SK-N-SH (cell line): Measurements from ENCODE around the gene BTBD9. TPM values are rescaled to one million over a fixed set of nuclear protein-coding genes. Genes with fewer than 3 reads are reported as not detected.
A peak's percentile ranks its signal among the peaks of the same experiment; 100 is the strongest.

Experiments used
- CTCF ChIA-PET: fragments of 300-600, 350-600 bp; formaldehyde crosslinking; extraction: SDS; loops from one replicate; lab custom pipeline; 2021; lab: Yijun Ruan, JAX
- POLR2A ChIA-PET: fragments of 350-600 bp; sonication (Branson Sonifier 250); formaldehyde crosslinking; extraction: SDS; loops from one replicate; lab custom pipeline; 2020; ENCODE audit warnings: antibody characterized with exemption, inconsistent platforms; lab: Yijun Ruan, JAX
- DNase-seq: peaks from one replicate; pipeline ENCODE4 v3.0.0; 2012
- H2AFZ ChIP-seq: fragments of 200-600 bp; sonication (generic); 2 replicates; pipeline ENCODE4 v1.8.1; 2016; ENCODE audit warnings: antibody characterized with exemption, mild to moderate bottlenecking, low read depth
- H3F3A ChIP-seq: fragments of 200-600 bp; sonication (generic); replicated peaks from 2 replicates; pipeline ENCODE3; 2016; ENCODE audit warnings: antibody characterized with exemption, mild to moderate bottlenecking; ENCODE audit not compliant: insufficient read depth
- H3K27ac ChIP-seq, 2 experiments: fragments of 200-500 bp in 1 of 2; fragments of 200-600 bp in 1 of 2; sonication (Bioruptor generic) in 1 of 2; sonication (generic), shearing (Covaris generic) in 1 of 2; 2 replicates each; pipeline versions ENCODE4 v1.5.1 to v1.6.1; 2014 to 2016; ENCODE audit warnings: low read depth in 2 of 2, inconsistent platforms in 1 of 2, low read length in 1 of 2, mild to moderate bottlenecking in 1 of 2, mixed read lengths in 1 of 2
- H3K27me3 ChIP-seq: fragments of 200-600 bp; sonication (generic), shearing (Covaris generic); 2 replicates; pipeline ENCODE4 v1.6.1; 2016; ENCODE audit warnings: mixed run types; ENCODE audit not compliant: insufficient read depth
- H3K36me3 ChIP-seq, 2 experiments: fragments of 200-500 bp in 1 of 2; fragments of 200-600 bp in 1 of 2; sonication (Bioruptor generic) in 1 of 2; sonication (generic) in 1 of 2; replicated peaks in 1 of 2; 2 replicates each; pipeline versions ENCODE3 to v1.5.1; 2014 to 2016; ENCODE audit warnings: low read length in 1 of 2, mild to moderate bottlenecking in 1 of 2; ENCODE audit not compliant: insufficient read depth in 2 of 2, control insufficient read depth in 1 of 2
- H3K4me1 ChIP-seq, 2 experiments: fragments of 200-500 bp in 1 of 2; fragments of 200-600 bp in 1 of 2; sonication (Bioruptor generic) in 1 of 2; sonication (generic), shearing (Covaris generic) in 1 of 2; 2 replicates each; pipeline versions ENCODE4 v1.5.1 to v1.6.1; 2014 to 2016; ENCODE audit warnings: low read depth in 1 of 2, low read length in 1 of 2, mixed run types in 1 of 2; ENCODE audit not compliant: insufficient read depth in 2 of 2, control insufficient read depth in 1 of 2
- H3K4me2 ChIP-seq: fragments of 200-600 bp; sonication (generic), shearing (Covaris generic); 2 replicates; pipeline ENCODE4 v1.6.1; 2017; ENCODE audit warnings: mixed run types
- H3K4me3 ChIP-seq, 2 experiments: fragments of 200-500 bp in 1 of 2; fragments of 200-600 bp in 1 of 2; sonication (Bioruptor generic) in 1 of 2; sonication (generic), shearing (Covaris generic) in 1 of 2; 2 replicates each; pipeline versions ENCODE4 v1.5.1 to v1.8.1; 2014 to 2016; ENCODE audit warnings: low read depth in 2 of 2, inconsistent platforms in 1 of 2, low read length in 1 of 2, mild to moderate bottlenecking in 1 of 2, mixed read lengths in 1 of 2, moderate library complexity in 1 of 2
- H3K79me2 ChIP-seq: fragments of 200-600 bp; sonication (generic); 2 replicates; pipeline ENCODE4 v1.8.1; 2017; ENCODE audit warnings: mild to moderate bottlenecking; ENCODE audit not compliant: insufficient read depth
- H3K9ac ChIP-seq: fragments of 200-600 bp; sonication (generic); 2 replicates; pipeline ENCODE4 v1.6.1; 2017; ENCODE audit warnings: mixed run types
- H3K9me2 ChIP-seq: fragments of 200-600 bp; sonication (generic); 2 replicates; pipeline ENCODE4 v1.6.1; 2017; ENCODE audit warnings: mixed run types
- H3K9me3 ChIP-seq: fragments of 200-600 bp; sonication (generic); 2 replicates; pipeline ENCODE4 v1.6.1; 2017; ENCODE audit warnings: mixed run types, mild to moderate bottlenecking, moderate library complexity
- H4K20me1 ChIP-seq: fragments of 200-600 bp; sonication (generic); 2 replicates; pipeline ENCODE4 v1.6.1; 2017; ENCODE audit warnings: mild to moderate bottlenecking, mixed run types; ENCODE audit not compliant: insufficient read depth
- CHD2 ChIP-seq: fragments of 150-350 bp; IDR thresholded peaks from 2 replicates; pipeline ENCODE4 v1.6.1; 2018; ENCODE audit warnings: low read length; ENCODE audit not compliant: partially characterized antibody
- EP300 ChIP-seq, 2 experiments: IDR thresholded peaks; 2 replicates each; pipeline versions ENCODE4 v1.4.0 to v1.6.1; 2012; ENCODE audit warnings: borderline replicate concordance in 1 of 2, low read depth in 1 of 2, low read length in 1 of 2
- EZH2phosphoT487 ChIP-seq: fragments of 200-600 bp; sonication (generic); IDR thresholded peaks from 2 replicates; pipeline ENCODE4 v1.6.1; 2017; ENCODE audit warnings: low read depth, mixed run types, mild to moderate bottlenecking, antibody characterized with exemption, moderate library complexity, borderline replicate concordance
- FOXJ3 ChIP-seq: sonication (generic); formaldehyde crosslinking; IDR thresholded peaks from 2 replicates; pipeline ENCODE4 v1.5.1; 2020; ENCODE audit warnings: mild to moderate bottlenecking, missing genetic modification reagents
- GABPA ChIP-seq: IDR thresholded peaks from 2 replicates; pipeline ENCODE4 v1.4.0; 2012; ENCODE audit warnings: low read depth, mild to moderate bottlenecking
- GATA2 ChIP-seq: sonication (generic); formaldehyde crosslinking; IDR thresholded peaks from 2 replicates; pipeline ENCODE4 v1.5.0; 2020; ENCODE audit warnings: mild to moderate bottlenecking, missing genetic modification reagents
- JUND ChIP-seq: IDR thresholded peaks from 2 replicates; pipeline ENCODE4 v1.4.0; 2012
- MEF2A ChIP-seq: IDR thresholded peaks from 2 replicates; pipeline ENCODE4 v1.4.0; 2012; ENCODE audit warnings: low read depth, borderline replicate concordance
- NFIC ChIP-seq: IDR thresholded peaks from 2 replicates; pipeline ENCODE4 v1.4.0; 2012; ENCODE audit warnings: borderline replicate concordance
- NRF1 ChIP-seq: IDR thresholded peaks from 2 replicates; pipeline ENCODE4 v1.6.1; 2012; ENCODE audit warnings: low read depth, mild to moderate bottlenecking, low read length
- PBX3 ChIP-seq: IDR thresholded peaks from 2 replicates; pipeline ENCODE4; 2012
- POLR2AphosphoS5 ChIP-seq: IDR thresholded peaks from 2 replicates; pipeline ENCODE4 v1.6.1; 2012; ENCODE audit warnings: low read depth, low read length
- RAD21 ChIP-seq: IDR thresholded peaks from 2 replicates; pipeline ENCODE4 v1.6.1; 2012; ENCODE audit warnings: mild to moderate bottlenecking, low read length
- RXRA ChIP-seq: IDR thresholded peaks from 2 replicates; pipeline ENCODE4 v1.4.0; 2012; ENCODE audit warnings: low read depth, mild to moderate bottlenecking, borderline replicate concordance
- SIN3A ChIP-seq: IDR thresholded peaks from 2 replicates; pipeline ENCODE4 v1.6.1; 2012; ENCODE audit warnings: low read depth, mild to moderate bottlenecking, low read length, moderate library complexity, borderline replicate concordance
- SMC3 ChIP-seq: IDR thresholded peaks from 2 replicates; pipeline ENCODE4 v1.6.1; 2012; ENCODE audit warnings: low read depth, low read length, improper control_type of control experiment
- TCF12 ChIP-seq: IDR thresholded peaks from 2 replicates; pipeline ENCODE4 v1.4.0; 2012
- TEAD4 ChIP-seq: IDR thresholded peaks from 2 replicates; pipeline ENCODE4 v1.4.0; 2012; ENCODE audit warnings: mild to moderate bottlenecking, borderline replicate concordance; ENCODE audit not compliant: insufficient read depth
- USF1 ChIP-seq: IDR thresholded peaks from 2 replicates; pipeline ENCODE4 v1.4.0; 2012; ENCODE audit warnings: low read depth, borderline replicate concordance
- YY1 ChIP-seq: IDR thresholded peaks from 2 replicates; pipeline ENCODE4 v1.4.0; 2012; ENCODE audit warnings: low read depth, mild to moderate bottlenecking
- WGBS: methylation state at CpG from one replicate; pipeline ENCODE4 v1.1.6; 2017; ENCODE audit warnings: low lambda C conversion rate; 5-methylcytosine and 5-hydroxymethylcytosine counted together
- polyA plus RNA-seq, 3 experiments: library from polyadenylated mRNA; depleted of rRNA; stranded (reverse); fragments of >200 nt; gene quantifications; 2 replicates each; pipeline ENCODE4 v1.2.3, GENCODE V29; 2012
- TF ChIP-seq, protein P1 (sequence below): fragments of 150-350 bp; IDR thresholded peaks from 2 replicates; pipeline ENCODE4 v1.6.1; 2017; ENCODE audit warnings: antibody characterized with exemption, low read length, low read depth, borderline replicate concordance
- TF ChIP-seq, protein P2 (sequence below): IDR thresholded peaks from 2 replicates; pipeline ENCODE4 v1.4.0; 2012; ENCODE audit warnings: low read depth

BTBD9 gene
- polyA plus RNA-seq, 1 of the 3 experiments (the other 2 are of a cell fraction): 2.2 TPM

- H4K20me1 ChIP-seq: no peaks in the 10 kb centered on the region
- H3K27me3 ChIP-seq: no peaks in the 10 kb centered on the region
- ChIA-PET POLR2A (interaction anchor here (0.6 kb wide), 1 partner anchor 131 kb away, joined by 3 read pairs; no protein-coding TSS in a partner anchor), CTCF (interaction anchor here (0.5 to 5.0 kb wide), 5 partner anchors 11 to 777 kb away, joined by 3 to 39 read pairs (median 3); no protein-coding TSS in a partner anchor)
- WGBS: 20% methylated on average over 1 of the region's 1 CpG
- H3K9me3 ChIP-seq: no peaks in the 10 kb centered on the region
- peak; percentile 18 for DNase-seq
- H3K36me3 ChIP-seq: no peaks in the 10 kb centered on the region
- peaks cover 6 to 18% of the 10 kb centered on the region in 2 experiments; a peak in 2 of 4 replicates for H3K4me1 ChIP-seq
- peak overlapping the region in 1 of 2 experiments; percentile 95; a peak in 2 of 4 replicates for H3K27ac ChIP-seq
- H3F3A ChIP-seq: no peaks in the 10 kb centered on the region
- H3K9ac ChIP-seq: no peak overlapping the region
- no peak overlapping the region for H3K4me2 ChIP-seq
- 0 out of 2 replicates have a peak, but pooled peaks have one; percentile 13 for TF ChIP-seq RXRA
- TF ChIP-seq, protein P1, sequence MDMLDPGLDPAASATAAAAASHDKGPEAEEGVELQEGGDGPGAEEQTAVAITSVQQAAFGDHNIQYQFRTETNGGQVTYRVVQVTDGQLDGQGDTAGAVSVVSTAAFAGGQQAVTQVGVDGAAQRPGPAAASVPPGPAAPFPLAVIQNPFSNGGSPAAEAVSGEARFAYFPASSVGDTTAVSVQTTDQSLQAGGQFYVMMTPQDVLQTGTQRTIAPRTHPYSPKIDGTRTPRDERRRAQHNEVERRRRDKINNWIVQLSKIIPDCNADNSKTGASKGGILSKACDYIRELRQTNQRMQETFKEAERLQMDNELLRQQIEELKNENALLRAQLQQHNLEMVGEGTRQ: no peak
- peak; percentile 61 to 79; a peak in 3 of 4 replicates for TF ChIP-seq EP300 (IDR thresholded peaks at IDR 0.05; ENCODE audit: borderline replicate concordance in 1 of 2, low read depth in 1 of 2, low read length in 1 of 2)
- TF ChIP-seq, protein P2, sequence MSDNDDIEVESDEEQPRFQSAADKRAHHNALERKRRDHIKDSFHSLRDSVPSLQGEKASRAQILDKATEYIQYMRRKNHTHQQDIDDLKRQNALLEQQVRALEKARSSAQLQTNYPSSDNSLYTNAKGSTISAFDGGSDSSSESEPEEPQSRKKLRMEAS: no peak
- no peak for TF ChIP-seq GABPA
- 0 out of 2 replicates have a peak, but pooled peaks have one; percentile 14 for TF ChIP-seq RAD21
- no peak for TF ChIP-seq TEAD4
- peak; percentile 83 for TF ChIP-seq PBX3
- TF ChIP-seq POLR2AphosphoS5: peak; percentile 65; the same call in 1 of the 2 replicates
- no peak for TF ChIP-seq SIN3A
- peak; percentile 84 for TF ChIP-seq TCF12
- TF ChIP-seq GATA2 (CRISPR knock-in tag): peak; percentile 86
- 0 out of 2 replicates have a peak, but pooled peaks have one; percentile 9 for TF ChIP-seq MEF2A
- TF ChIP-seq NFIC: peak; percentile 87
- peak; percentile 29 for TF ChIP-seq CHD2
- TF ChIP-seq JUND: peak; percentile 52
- no peaks in the 10 kb centered on the region for H3K79me2 ChIP-seq
- H3K4me3 ChIP-seq: no peak overlapping the region
- no peaks in the 10 kb centered on the region for H3K9me2 ChIP-seq
- H2AFZ ChIP-seq: no peak overlapping the region
Observed at GRCh38 chr6:38482466-38482865, 157.3 kb downstream of the BTBD9 start.

DNA sequence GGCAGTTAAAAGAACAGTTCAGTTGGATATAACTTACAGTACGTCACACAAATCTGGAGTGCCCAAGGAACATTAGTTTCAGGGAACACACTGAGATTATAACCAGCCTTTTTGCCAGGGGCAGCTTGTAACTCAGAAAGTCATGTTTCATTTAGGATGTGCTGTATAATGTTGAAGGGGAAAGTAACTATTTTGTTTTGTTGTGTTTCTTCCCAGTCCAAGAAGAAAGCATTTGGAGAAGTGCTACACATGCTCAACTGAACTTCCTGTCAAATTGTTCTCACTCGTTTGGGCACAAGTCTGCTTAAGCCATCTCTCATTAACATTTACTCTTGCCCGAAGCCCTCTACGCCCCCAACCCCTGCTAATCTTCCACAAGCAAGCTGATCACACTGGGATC, 157.9 kb downstream of the BTBD9 start:
- Histone ChIP-seq H3K9me3 (no peaks in the 10 kb centered on the region), H4K20me1 (no peaks in the 10 kb centered on the region), H3K4me1 (peaks cover 6 to 18% of the 10 kb centered on the region in 2 experiments; a peak in 2 of 4 replicates), H3K27me3 (no peaks in the 10 kb centered on the region), H3F3A (no peaks in the 10 kb centered on the region), H3K4me3 (no peak overlapping the region), H3K27ac (peak overlapping the region in 1 of 2 experiments; percentile 95; a peak in 2 of 4 replicates), H3K9me2 (no peaks in the 10 kb centered on the region), H3K36me3 (no peaks in the 10 kb centered on the region), H2AFZ (no peak overlapping the region), H3K4me2 (no peak overlapping the region; the same call in 1 of the 2 replicates), H3K79me2 (no peaks in the 10 kb centered on the region), H3K9ac (no peak overlapping the region)
- ChIA-PET CTCF (interaction anchor here (0.9 to 5.0 kb wide), 3 partner anchors 12 to 777 kb away, joined by 3 to 39 read pairs (median 5); no protein-coding TSS in a partner anchor), POLR2A (interaction anchor here (0.6 kb wide), 1 partner anchor 130 kb away, joined by 3 read pairs; no protein-coding TSS in a partner anchor)
- no peak for DNase-seq
- 90% methylated on average over 4 of the region's 4 CpGs for WGBS
- TF ChIP-seq MEF2A (no peak), POLR2AphosphoS5 (no peak), EP300 (IDR thresholded peaks at IDR 0.05; ENCODE audit: borderline replicate concordance in 1 of 2, low read depth in 1 of 2, low read length in 1 of 2) (no peak), YY1 (no peak), EZH2phosphoT487 (no peak), FOXJ3 (CRISPR knock-in tag) (no peak), NRF1 (no peak), SMC3 (no peak), USF1 (no peak)
- TF ChIP-seq, protein P1: no peak
